HepG2 (cell line): ENCODE measurements around the gene HOXD4. TPM values are rescaled to one million over a fixed set of nuclear protein-coding genes. Genes with fewer than 3 reads are reported as not detected.

ENCODE experiments used
- ATAC-seq: fragments of 200-7000 bp; cut with Tn5 transposase; 3 replicates; pipeline ENCODE4 v1.9.1; 2020; ENCODE audit warnings: mild to moderate bottlenecking, moderate library complexity
- BruUV-seq: library from RNA; stranded (reverse); fragments of 400-500 nt; replicated peaks from 2 replicates; lab custom pipeline; 2021; lab: Mats Ljungman, UMichigan
- CTCF ChIA-PET: fragments of 300-600 bp; formaldehyde crosslinking; extraction: SDS; loops from one replicate; lab custom pipeline; 2021; ENCODE audit warnings: low total read pairs, inconsistent platforms, low intra/inter-chr PET ratio; lab: Yijun Ruan, JAX
- POLR2A ChIA-PET: fragments of 350-600 bp; sonication (Branson Sonifier 250); formaldehyde crosslinking; loops from one replicate; lab custom pipeline; 2020; ENCODE audit warnings: antibody characterized with exemption, inconsistent platforms; lab: Yijun Ruan, JAX
- DNase-seq: peaks from one replicate; pipeline ENCODE4 v3.0.0-alpha.2; 2015; ENCODE audit warnings: low spot score
- FAIRE-seq: peaks from 3 replicates; lab custom pipeline; 2011; peaks lifted over from hg19 to GRCh38; lab: Jason Lieb, UNC
- H2AFZ ChIP-seq: one replicate; pipeline ENCODE4 v1.6.1; 2011; ENCODE audit warnings: low read length, inconsistent platforms
- H3K27ac ChIP-seq: fragments of 300-600 bp; 3 replicates; pipeline ENCODE4 v1.8.0; 2011; ENCODE audit warnings: mixed run types, mild to moderate bottlenecking, mixed read lengths, low read length, inconsistent platforms; ENCODE audit not compliant: insufficient read depth; ENCODE audit errors: extremely low read length
- H3K27me3 ChIP-seq, 2 experiments: fragments of 200-600 bp in 1 of 2; 2 replicates in 1 of 2; 3 replicates in 1 of 2; pipeline versions ENCODE4 v1.6.0 to v1.8.0; 2011; ENCODE audit warnings: low read length in 2 of 2, mild to moderate bottlenecking in 2 of 2, moderate library complexity in 2 of 2, inconsistent platforms in 1 of 2; ENCODE audit not compliant: insufficient read depth in 2 of 2, control insufficient read depth in 1 of 2
- H3K36me3 ChIP-seq, 2 experiments: fragments of 200-600 bp in 1 of 2; replicated peaks in 1 of 2; 2 replicates in 1 of 2; 3 replicates in 1 of 2; pipeline versions ENCODE4 v1.5.1 to v1.8.0; 2011; ENCODE audit warnings: low read length in 2 of 2, inconsistent platforms in 1 of 2; ENCODE audit not compliant: insufficient read depth in 2 of 2, control insufficient read depth in 1 of 2
- H3K4me1 ChIP-seq: 2 replicates; pipeline ENCODE4 v1.5.1; 2012; ENCODE audit warnings: low read length, inconsistent platforms; ENCODE audit not compliant: insufficient read depth
- H3K4me2 ChIP-seq: 2 replicates; pipeline ENCODE4 v1.6.0; 2011; ENCODE audit warnings: low read depth, low read length, inconsistent platforms
- H3K4me3 ChIP-seq, 3 experiments: fragments of 200-600 bp in 1 of 3; sonication (generic), shearing (Covaris generic) in 1 of 3; replicated peaks in 1 of 3; 2 replicates each; pipeline ENCODE4 v1.5.1; 2011 to 2016; ENCODE audit warnings: low read length in 3 of 3, inconsistent platforms in 2 of 3, low read depth in 2 of 3, mild to moderate bottlenecking in 2 of 3, control low read depth in 1 of 3, mixed read lengths in 1 of 3; ENCODE audit not compliant: insufficient read depth in 1 of 3
- H3K79me2 ChIP-seq: one replicate; pipeline ENCODE4 v1.6.1; 2011; ENCODE audit warnings: low read length, inconsistent platforms; ENCODE audit not compliant: insufficient read depth
- H3K9ac ChIP-seq: 2 replicates; pipeline ENCODE4 v1.6.0; 2011; ENCODE audit warnings: mild to moderate bottlenecking, low read depth, low read length, inconsistent platforms; ENCODE audit not compliant: insufficient read depth
- H3K9me3 ChIP-seq: 2 replicates; pipeline ENCODE4 v1.5.1; 2012; ENCODE audit warnings: mild to moderate bottlenecking, low read length
- H4K20me1 ChIP-seq: 2 replicates; pipeline ENCODE4 v1.6.0; 2011; ENCODE audit warnings: inconsistent platforms, mild to moderate bottlenecking, low read length, moderate library complexity; ENCODE audit not compliant: insufficient read depth
- BORCS8-MEF2B ChIP-seq: sonication (generic); formaldehyde crosslinking; IDR thresholded peaks from 2 replicates; pipeline ENCODE4 v1.8.0; 2022; ENCODE audit warnings: mild to moderate bottlenecking, missing genetic modification reagents
- HNF4A ChIP-seq: sonication (generic); formaldehyde crosslinking; IDR thresholded peaks from 2 replicates; pipeline ENCODE4 v1.4.0; 2020; ENCODE audit warnings: missing genetic modification reagents
- HNF4G ChIP-seq, 2 experiments: sonication (generic) in 1 of 2; formaldehyde crosslinking in 1 of 2; IDR thresholded peaks; 2 replicates each; pipeline versions ENCODE4 v1.4.0 to v1.6.1; 2011 to 2020; ENCODE audit warnings: borderline replicate concordance in 2 of 2, low read depth in 2 of 2, mild to moderate bottlenecking in 2 of 2, low read length in 1 of 2, missing genetic modification reagents in 1 of 2, moderate library complexity in 1 of 2
- KAT8 ChIP-seq: IDR thresholded peaks from 2 replicates; pipeline ENCODE4 v1.6.1; 2016; ENCODE audit warnings: missing genetic modification reagents, missing compliant biosample characterization
- KDM5A ChIP-seq: fragments of 200-600 bp; sonication (generic); IDR thresholded peaks from 2 replicates; pipeline ENCODE4 v1.7.0; 2018; ENCODE audit warnings: antibody characterized with exemption, mild to moderate bottlenecking, low read length, borderline replicate concordance
- MED13 ChIP-seq: sonication (generic); formaldehyde crosslinking; IDR thresholded peaks from 2 replicates; pipeline ENCODE4 v1.5.0; 2020; ENCODE audit warnings: missing genetic modification reagents
- MLLT10 ChIP-seq: sonication (generic); formaldehyde crosslinking; IDR thresholded peaks from 2 replicates; pipeline ENCODE4 v1.4.0; 2020; ENCODE audit warnings: missing genetic modification reagents
- NRL ChIP-seq: sonication (generic); formaldehyde crosslinking; IDR thresholded peaks from 2 replicates; pipeline ENCODE4 v1.5.0; 2020; ENCODE audit warnings: missing genetic modification reagents, mild to moderate bottlenecking, moderate library complexity, borderline replicate concordance
- POLR2AphosphoS5 ChIP-seq: IDR thresholded peaks from 2 replicates; pipeline ENCODE4 v1.6.1; 2012; ENCODE audit warnings: low read depth, low read length
- SMAD9 ChIP-seq: sonication (generic); formaldehyde crosslinking; IDR thresholded peaks from 2 replicates; pipeline ENCODE4 v1.5.1; 2020; ENCODE audit warnings: mild to moderate bottlenecking, missing genetic modification reagents
- SRF ChIP-seq: IDR thresholded peaks from 2 replicates; pipeline ENCODE4 v1.6.1; 2011; ENCODE audit warnings: mild to moderate bottlenecking, low read depth, low read length, moderate library complexity
- ZHX1 ChIP-seq: sonication (generic); formaldehyde crosslinking; IDR thresholded peaks from 2 replicates; pipeline ENCODE4 v1.8.1; 2022; ENCODE audit warnings: low read depth, mild to moderate bottlenecking, missing genetic modification reagents
- ZNF292 ChIP-seq: sonication (generic); formaldehyde crosslinking; IDR thresholded peaks from 2 replicates; pipeline ENCODE4 v1.8.1; 2022; ENCODE audit warnings: mild to moderate bottlenecking, low read depth, missing genetic modification reagents, borderline replicate concordance
- ZNF777 ChIP-seq: sonication (generic); formaldehyde crosslinking; IDR thresholded peaks from 2 replicates; pipeline ENCODE4 v1.4.0; 2020; ENCODE audit warnings: missing genetic modification reagents
- WGBS: methylation state at CpG from one replicate; pipeline ENCODE4 v1.1.6; 2017; ENCODE audit warnings: low lambda C conversion rate; 5-methylcytosine and 5-hydroxymethylcytosine counted together
- in situ Hi-C: cut with HindIII; loops from 2 replicates; pipeline ENCODE4 v1.10.0; 2017; ENCODE audit warnings: low pct_unique_long_range_greater_than_20kb; ENCODE audit not compliant: extremely low pct_ligation_motif_present
- intact Hi-C: fragments of 100-400 bp; cut with micrococcal nuclease; formaldehyde crosslinking; loops from one replicate; pipeline ENCODE4 v1.10.0; 2022; ENCODE audit not compliant: unreplicated experiment
- polyA plus RNA-seq, 8 experiments: library from polyadenylated mRNA; depleted of rRNA in 3 of 8; stranded (reverse) in 7 of 8; unstranded in 1 of 8; fragments of >200 nt; fragmentation: Illumina TruSeq in 4 of 8; extraction: Trizol in 4 of 8; gene quantifications; 2 replicates each; pipeline versions ENCODE4 v1.2.1 to v1.2.3, GENCODE V29; 2011 to 2016; ENCODE audit warnings: low read depth in 4 of 8, missing spikeins in 1 of 8, mixed read lengths in 1 of 8; ENCODE audit not compliant: insufficient read depth in 1 of 8
- total RNA-seq, 5 experiments: library from RNA; depleted of rRNA; stranded (reverse); fragments of >200 nt; fragmentation: Illumina TruSeq; extraction: Trizol; gene quantifications; 2 replicates each; pipeline ENCODE4 v1.2.3, GENCODE V29; 2016; ENCODE audit warnings: low read depth in 1 of 5

The HOXD4 gene
- total and polyA plus RNA-seq, 2 of the 13 experiments (the other 11 are each of a cell fraction or from before 2014, with no cell fraction given), result not detected

GRCh38 chr2:176154576-176155252 lies 3.4 kb downstream of the HOXD4 start:
- no peak for DNase-seq
- Histone ChIP-seq H3K9me3 (no peaks in the 10 kb centered on the region), H3K4me2 (no peak overlapping the region), H3K4me3 (no peak overlapping the region), H3K27me3 (peaks cover 12 to 93% of the 10 kb centered on the region in 2 experiments), H3K4me1 (peaks cover 31% of the 10 kb centered on the region), H3K9ac (no peak overlapping the region), H4K20me1 (no peaks in the 10 kb centered on the region), H3K27ac (no peak overlapping the region), H3K36me3 (no peaks in the 10 kb centered on the region), H2AFZ (no peak overlapping the region), H3K79me2 (no peaks in the 10 kb centered on the region)
- no peak for ATAC-seq
- FAIRE-seq, result no peak
- intact Hi-C loops (no loop called here), in situ Hi-C loops (no loop called here)
- WGBS, result 14% methylated on average over 11 of the region's 11 CpGs
- ChIA-PET CTCF (no interaction called here), POLR2A (no interaction called here)
- 0 out of 2 replicates have a peak, but pooled peaks have one; percentile 13 for TF ChIP-seq HNF4A
- TF ChIP-seq ZNF292 (CRISPR knock-in tag), result no peak
- BruUV-seq, result no TSS peak

GRCh38 chr2:176155356-176156044 lies 4.2 kb downstream of the HOXD4 start:
- DNase-seq (no peak), ATAC-seq (no peak), FAIRE-seq (no peak)
- H3K27me3 ChIP-seq, result peaks cover 14 to 93% of the 10 kb centered on the region in 2 experiments
- no peaks in the 10 kb centered on the region for H3K9me3 ChIP-seq
- H3K9ac ChIP-seq, result no peak overlapping the region
- peaks cover 33% of the 10 kb centered on the region for H3K4me1 ChIP-seq
- no peaks in the 10 kb centered on the region for H3K79me2 ChIP-seq
- ChIA-PET CTCF (no interaction called here), POLR2A (no interaction called here)
- no peak overlapping the region for H3K4me3 ChIP-seq
- 17% methylated on average over 6 of the region's 6 CpGs for WGBS
- H3K4me2 ChIP-seq, result no peak overlapping the region
- TF ChIP-seq BORCS8-MEF2B (CRISPR knock-in tag), result no peak
- no peak for TF ChIP-seq ZHX1 (CRISPR knock-in tag)
- no peak for TF ChIP-seq KAT8
- no peak for TF ChIP-seq SMAD9
- no peak for TF ChIP-seq KDM5A
- no peak for TF ChIP-seq NRL (CRISPR knock-in tag)
- TF ChIP-seq MED13 (CRISPR knock-in tag), result no peak
- TF ChIP-seq ZNF777, result no peak
- TF ChIP-seq HNF4G (IDR thresholded peaks at IDR 0.05; ENCODE audit: borderline replicate concordance, low read depth, low read length), result no peak
- no peak for TF ChIP-seq HNF4G (CRISPR knock-in tag; IDR thresholded peaks at IDR 0.05; ENCODE audit: borderline replicate concordance, low read depth)
- no peak for TF ChIP-seq SRF
- no peak for TF ChIP-seq MLLT10 (CRISPR knock-in tag)
- no peak for TF ChIP-seq POLR2AphosphoS5
- TF ChIP-seq, all 625 proteins: peak for 0
- in situ Hi-C loops, result no loop called here
- BruUV-seq, result no TSS peak
- H3K27ac ChIP-seq, result no peak overlapping the region
- H3K36me3 ChIP-seq, result no peaks in the 10 kb centered on the region
- intact Hi-C loops, result no loop called here
- no peak overlapping the region for H2AFZ ChIP-seq
- no peaks in the 10 kb centered on the region for H4K20me1 ChIP-seq
